ENCODE results near the gene GPX1. TPM values are rescaled to one million over a fixed set of nuclear protein-coding genes. Genes with fewer than 3 reads are reported as not detected.
"Not testable (repeated sequence)": the region's sequence is repeated elsewhere in the genome, so short reads cannot be mapped to it uniquely, and the experiment has no call there.

Gene GPX1
- total RNA-seq (2014; rRNA removed) (714 and 745 TPM in 2 replicates), Bru-seq, nascent RNA (percentile 97 among the genes with signal in this experiment), BruChase-seq, experiment 1, labeled RNA remaining after a 6-hour chase (percentile 98 among the genes with signal in this experiment), BruChase-seq, experiment 2, labeled RNA remaining after a 2-hour chase (percentile 97 among the genes with signal in this experiment)
- long read RNA-seq, transcript GPX1-202 (2 exons, 1,151 nt) = major isoform, 388 of 567 reads
- long read RNA-seq, transcript GPX1-201 (1 exons, 1,135 nt) = minor isoform, 178 of 567 reads
- long read RNA-seq, partial matches to known transcripts = 0 of 567 reads
- long read RNA-seq, other reads (novel, unspliced or antisense) = 1 of 567 reads

DNA sequence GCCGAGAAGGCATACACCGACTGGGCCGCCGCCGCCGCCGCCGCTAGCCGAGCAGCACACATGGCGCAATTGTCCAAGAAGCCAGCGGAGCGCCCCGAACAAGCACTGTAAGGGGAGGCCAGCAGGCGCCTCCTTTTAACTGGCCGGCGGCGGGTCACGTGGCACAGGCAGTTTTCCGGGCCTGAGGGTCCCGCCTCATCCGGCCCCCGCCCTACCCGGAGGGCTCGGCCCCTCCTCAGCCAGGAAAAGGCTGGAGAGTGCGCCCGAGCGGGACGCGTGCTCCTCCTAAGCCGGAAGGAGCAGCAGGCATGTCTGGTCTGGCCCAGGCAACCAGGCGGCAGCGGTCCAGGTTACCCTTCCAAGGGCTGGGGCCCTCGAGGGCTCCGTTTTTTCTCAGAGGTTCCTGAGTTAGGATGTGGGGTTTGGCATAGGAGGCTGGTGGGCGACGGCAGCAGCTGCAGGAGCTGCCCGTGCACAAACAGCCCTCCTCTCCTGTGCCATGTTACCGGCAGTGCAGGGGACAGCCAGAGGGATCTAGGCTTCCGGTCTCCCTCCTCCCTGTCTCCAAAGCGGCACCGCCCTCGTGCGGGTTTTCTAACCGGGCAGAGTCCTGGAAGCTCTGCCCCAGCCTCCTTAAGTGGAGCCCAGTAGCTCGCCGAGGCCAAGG, at the start of gene GPX1:
Gene GPX1 (minus strand): TSS at position 137 of the 667 bp plus-strand sequence. CDS start 75 bp downstream, at position 62.
- Histone ChIP-seq H3K4me1 (ENCODE audit: insufficient read depth, low read length) (peaks cover 25% of the 10 kb centered on the region), H3K27ac (ENCODE audit: low read length) (peak within 1 kb of the TSS; percentile 90), H3K9me2 (replicated peaks; ENCODE audit: low read length) (no peaks in the 10 kb centered on the region), H2AFZ (ENCODE audit: low read length) (peak within 1 kb of the TSS; percentile 81), H3F3A (ENCODE audit: low read length, unreplicated experiment) (peaks cover 10% of the 10 kb centered on the region), H4K20me1 (ENCODE audit: low read length) (no peaks in the 10 kb centered on the region), H3K9ac (ENCODE audit: low read length) (peak within 1 kb of the TSS; percentile 89), H3K4me3 (ENCODE audit: low read length) (peak within 1 kb of the TSS; percentile 87), H3K27me3 (ENCODE audit: low read length) (no peaks in the 10 kb centered on the region), H3K36me3 (ENCODE audit: low read depth, low read length) (peaks cover 37% of the 10 kb centered on the region), H3K4me2 (ENCODE audit: low read length) (peak within 1 kb of the TSS; percentile 79), H3K9me3 (ENCODE audit: low read length) (no peaks in the 10 kb centered on the region), H3K79me2 (ENCODE audit: low read length) (peaks cover 32% of the 10 kb centered on the region)
- intact Hi-C loops (cut with micrococcal nuclease) = loop anchor here (2.0 kb wide), 1 partner anchor 18 kb away; the partner anchor contains the start of gene USP4
- ChIA-PET POLR2A (ENCODE audit: unreplicated experiment) (interaction anchor here (0.6 to 1.7 kb wide), 2 partner anchors 19 to 53 kb away, joined by 3 to 9 read pairs; partner anchors contain the start of genes RHOA and USP4), CTCF (interaction anchor here (0.8 kb wide), 1 partner anchor 91 kb away, joined by 3 read pairs; no protein-coding TSS in a partner anchor)
- peak; percentile 98 for DNase-seq
- ATAC-seq = peak; percentile 87
- TSS peak; percentile 78 for BruUV-seq (replicated peaks)
- TF ChIP-seq EZH2phosphoT487 (IDR thresholded peaks at IDR 0.05; ENCODE audit: borderline replicate concordance, low read length) (peak; percentile 68), EZH2 (IDR thresholded peaks at IDR 0.05; ENCODE audit: low read length, unreplicated experiment) (no peak)

DNA sequence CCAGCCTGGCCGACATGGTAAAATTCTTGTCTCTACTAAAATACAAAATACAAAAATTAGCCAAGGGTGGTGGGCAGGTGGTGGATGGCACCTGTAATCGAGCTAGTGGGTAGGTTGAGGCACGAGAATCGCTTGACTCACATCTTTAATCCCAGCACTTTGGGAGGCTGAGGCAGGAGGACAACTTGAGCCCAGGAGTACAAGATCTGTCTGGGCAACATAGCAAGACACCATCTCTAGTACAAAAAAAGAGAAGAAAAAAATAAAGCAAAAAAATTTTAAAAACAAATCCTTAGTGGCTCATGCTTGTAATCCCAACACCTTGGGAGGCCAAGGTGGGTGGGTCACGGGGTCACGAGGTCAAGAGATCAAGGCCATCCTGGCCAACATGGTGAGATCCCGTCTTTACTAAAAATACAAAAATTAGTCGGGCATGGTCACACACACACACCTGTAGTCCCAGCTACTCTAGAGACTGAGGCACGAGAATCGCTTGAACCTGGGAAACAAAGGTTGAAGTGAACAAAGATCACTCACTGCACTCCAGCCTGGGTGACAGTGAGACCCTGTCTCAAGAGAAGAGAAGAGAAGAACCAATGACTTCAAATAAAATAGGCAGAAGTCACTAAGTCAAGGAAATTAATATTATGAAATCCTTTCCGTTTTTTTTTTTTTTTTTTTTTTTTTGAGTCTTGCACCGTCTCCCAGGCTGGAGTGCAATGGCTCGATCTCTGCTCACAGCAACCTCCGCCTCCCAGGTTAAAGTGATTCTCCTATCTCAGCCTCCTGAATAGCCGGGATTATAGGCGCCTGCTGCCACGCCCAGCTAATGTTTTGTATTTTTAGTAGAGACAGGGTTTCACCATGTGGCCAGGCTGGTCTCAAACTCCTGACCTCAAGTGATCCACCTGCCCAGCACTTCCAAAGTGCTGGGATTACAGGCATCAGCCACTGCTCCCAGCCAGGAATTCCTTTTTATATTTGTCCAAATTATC, 48.7 kb upstream of the GPX1 start:
- TF ChIP-seq, protein P1, sequence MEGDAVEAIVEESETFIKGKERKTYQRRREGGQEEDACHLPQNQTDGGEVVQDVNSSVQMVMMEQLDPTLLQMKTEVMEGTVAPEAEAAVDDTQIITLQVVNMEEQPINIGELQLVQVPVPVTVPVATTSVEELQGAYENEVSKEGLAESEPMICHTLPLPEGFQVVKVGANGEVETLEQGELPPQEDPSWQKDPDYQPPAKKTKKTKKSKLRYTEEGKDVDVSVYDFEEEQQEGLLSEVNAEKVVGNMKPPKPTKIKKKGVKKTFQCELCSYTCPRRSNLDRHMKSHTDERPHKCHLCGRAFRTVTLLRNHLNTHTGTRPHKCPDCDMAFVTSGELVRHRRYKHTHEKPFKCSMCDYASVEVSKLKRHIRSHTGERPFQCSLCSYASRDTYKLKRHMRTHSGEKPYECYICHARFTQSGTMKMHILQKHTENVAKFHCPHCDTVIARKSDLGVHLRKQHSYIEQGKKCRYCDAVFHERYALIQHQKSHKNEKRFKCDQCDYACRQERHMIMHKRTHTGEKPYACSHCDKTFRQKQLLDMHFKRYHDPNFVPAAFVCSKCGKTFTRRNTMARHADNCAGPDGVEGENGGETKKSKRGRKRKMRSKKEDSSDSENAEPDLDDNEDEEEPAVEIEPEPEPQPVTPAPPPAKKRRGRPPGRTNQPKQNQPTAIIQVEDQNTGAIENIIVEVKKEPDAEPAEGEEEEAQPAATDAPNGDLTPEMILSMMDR (conservative IDR thresholded peaks at IDR 0.05; ENCODE audit: low read depth, low read length) = no peak
- no peak for TF ChIP-seq EZH2 (IDR thresholded peaks at IDR 0.05; ENCODE audit: low read length, unreplicated experiment)
- no peak for TF ChIP-seq EZH2phosphoT487 (IDR thresholded peaks at IDR 0.05; ENCODE audit: borderline replicate concordance, low read length)
- ChIA-PET POLR2A (ENCODE audit: unreplicated experiment) (no interaction called here), CTCF (no interaction called here)
- peaks cover 12% of the 10 kb centered on the region for H3K36me3 ChIP-seq (ENCODE audit: low read depth, low read length)
- BruUV-seq (replicated peaks) = no TSS peak
- intact Hi-C loops (cut with micrococcal nuclease) = loop anchor here (2.0 kb wide), 1 partner anchor 14 kb away; no protein-coding TSS in a partner anchor
- H3K4me3 ChIP-seq (ENCODE audit: low read length) = no peak overlapping the region
- H3K4me1 ChIP-seq (ENCODE audit: insufficient read depth, low read length) = peaks cover 15% of the 10 kb centered on the region
- H3K27ac ChIP-seq (ENCODE audit: low read length) = no peak overlapping the region
- H3K9ac ChIP-seq (ENCODE audit: low read length) = no peak overlapping the region
- ATAC-seq (no peak), DNase-seq (no peak)
- H3K27me3 ChIP-seq (ENCODE audit: low read length) = no peaks in the 10 kb centered on the region
- no peaks in the 10 kb centered on the region for H3K9me3 ChIP-seq (ENCODE audit: low read length)
- no peak overlapping the region for H2AFZ ChIP-seq (ENCODE audit: low read length)
- H3F3A ChIP-seq (ENCODE audit: low read length, unreplicated experiment) = peaks cover 8% of the 10 kb centered on the region
- H3K9me2 ChIP-seq (replicated peaks; ENCODE audit: low read length) = no peaks in the 10 kb centered on the region
- peaks cover 69% of the 10 kb centered on the region for H4K20me1 ChIP-seq (ENCODE audit: low read length)
- H3K79me2 ChIP-seq (ENCODE audit: low read length) = peaks cover 99% of the 10 kb centered on the region
- no peak overlapping the region for H3K4me2 ChIP-seq (ENCODE audit: low read length)

DNA sequence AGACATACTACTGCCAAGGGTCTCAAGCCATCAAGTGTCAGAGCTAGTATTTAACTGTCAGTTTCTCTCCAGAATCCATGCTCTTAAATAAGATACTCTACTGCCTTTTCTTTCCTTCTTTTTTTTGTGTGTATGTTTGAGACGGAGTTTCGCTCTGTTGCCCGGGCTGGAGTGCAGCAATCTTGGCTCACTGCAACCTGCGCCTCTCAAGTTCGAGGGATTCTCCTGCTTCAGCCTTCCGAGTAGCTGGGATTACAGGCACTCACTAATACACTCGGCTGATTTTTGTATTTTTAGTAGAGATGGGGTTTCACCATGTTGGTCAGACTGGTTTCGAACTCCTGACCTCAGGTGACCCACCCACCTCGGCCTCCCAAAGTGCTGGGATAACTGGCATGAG, 47.4 kb upstream of the GPX1 start:
- ATAC-seq; POLR2A ChIA-PET (ENCODE audit: unreplicated experiment); DNase-seq; intact Hi-C loops (cut with micrococcal nuclease); H3K27me3 ChIP-seq (ENCODE audit: low read length); H3K9ac ChIP-seq (ENCODE audit: low read length); H2AFZ ChIP-seq (ENCODE audit: low read length); H3K4me3 ChIP-seq (ENCODE audit: low read length); H3K4me2 ChIP-seq (ENCODE audit: low read length); CTCF ChIA-PET; H3K9me2 ChIP-seq (replicated peaks; ENCODE audit: low read length); H3K9me3 ChIP-seq (ENCODE audit: low read length); BruUV-seq (replicated peaks); H3K27ac ChIP-seq (ENCODE audit: low read length): not testable (repeated sequence)
- H3F3A ChIP-seq (ENCODE audit: low read length, unreplicated experiment) = peaks cover 11% of the 10 kb centered on the region
- peaks cover 69% of the 10 kb centered on the region for H4K20me1 ChIP-seq (ENCODE audit: low read length)
- H3K79me2 ChIP-seq (ENCODE audit: low read length) = peaks cover 100% of the 10 kb centered on the region
- H3K4me1 ChIP-seq (ENCODE audit: insufficient read depth, low read length) = peaks cover 15% of the 10 kb centered on the region
- H3K36me3 ChIP-seq (ENCODE audit: low read depth, low read length) = peaks cover 17% of the 10 kb centered on the region

Data from PC-3 (cell line).